SU-DHL-6 (cell line): ENCODE data around the gene RNU1-3.
"Not testable (repeated sequence)": the region's sequence is repeated elsewhere in the genome, so short reads cannot be mapped to it uniquely, and the experiment has no call there.

Source experiments
- CTCF ChIP-seq: fragments of 200-600 bp; sonication (generic); IDR thresholded peaks from one replicate; pipeline ENCODE4 v1.5.1; 2017; ENCODE audit warnings: antibody characterized with exemption, mild to moderate bottlenecking, low read length, moderate library complexity; ENCODE audit not compliant: insufficient read depth, poor library complexity, severe bottlenecking
- EZH2phosphoT487 ChIP-seq: fragments of 200-600 bp; sonication (generic), shearing (Covaris generic); conservative IDR thresholded peaks from 2 replicates; pipeline ENCODE4 v1.6.1; 2018; ENCODE audit warnings: mild to moderate bottlenecking, antibody characterized with exemption, low read length, moderate library complexity, mixed read lengths

- not testable (repeated sequence) for TF ChIP-seq CTCF, EZH2phosphoT487
Observed at GRCh38 chr1:16642025-16642966, 24.5 kb downstream of the RNU1-3 start.
